GM12878 (cell line): ENCODE results near the gene KRTAP10-7.

Source experiments
- DPF2 ChIP-seq: fragments of 450-650 bp; IDR thresholded peaks from 2 replicates; pipeline ENCODE4 v1.6.1; 2017; ENCODE audit warnings: mild to moderate bottlenecking
- EED ChIP-seq: sonication (generic); IDR thresholded peaks from 2 replicates; pipeline ENCODE4 v1.6.1; 2016; ENCODE audit warnings: antibody characterized with exemption, low read depth
- GABPA ChIP-seq: IDR thresholded peaks from 2 replicates; pipeline ENCODE4 v1.6.1; 2014; ENCODE audit warnings: antibody characterized with exemption, low read depth, mild to moderate bottlenecking, inconsistent platforms
- JUNB ChIP-seq: IDR thresholded peaks from 2 replicates; pipeline ENCODE4 v1.6.1; 2016; ENCODE audit warnings: antibody characterized with exemption, mild to moderate bottlenecking
- POU2F2 ChIP-seq: IDR thresholded peaks from 3 replicates; pipeline ENCODE4 v1.6.1; 2011; ENCODE audit warnings: low read depth, mild to moderate bottlenecking, low read length, borderline replicate concordance
- TAF1 ChIP-seq: IDR thresholded peaks from 2 replicates; pipeline ENCODE4 v1.6.1; 2011; ENCODE audit warnings: mild to moderate bottlenecking, low read depth, low read length, borderline replicate concordance
- YY1 ChIP-seq: IDR thresholded peaks from 2 replicates; pipeline ENCODE4 v1.6.1; 2011; ENCODE audit warnings: low read depth, mild to moderate bottlenecking, low read length
- TF ChIP-seq, protein P1 (sequence below), 3 experiments: IDR thresholded peaks in 2 of 3; conservative IDR thresholded peaks in 1 of 3; 2 replicates each; pipeline ENCODE4 v1.5.1; 2011; ENCODE audit warnings: low read depth in 3 of 3, low read length in 3 of 3, mild to moderate bottlenecking in 3 of 3, control low read depth in 2 of 3, moderate library complexity in 2 of 3, inconsistent platforms in 1 of 3, mixed read lengths in 1 of 3; ENCODE audit not compliant: control insufficient read depth in 2 of 3, insufficient read depth in 1 of 3; ENCODE audit errors: extremely low read depth in 1 of 3

DNA sequence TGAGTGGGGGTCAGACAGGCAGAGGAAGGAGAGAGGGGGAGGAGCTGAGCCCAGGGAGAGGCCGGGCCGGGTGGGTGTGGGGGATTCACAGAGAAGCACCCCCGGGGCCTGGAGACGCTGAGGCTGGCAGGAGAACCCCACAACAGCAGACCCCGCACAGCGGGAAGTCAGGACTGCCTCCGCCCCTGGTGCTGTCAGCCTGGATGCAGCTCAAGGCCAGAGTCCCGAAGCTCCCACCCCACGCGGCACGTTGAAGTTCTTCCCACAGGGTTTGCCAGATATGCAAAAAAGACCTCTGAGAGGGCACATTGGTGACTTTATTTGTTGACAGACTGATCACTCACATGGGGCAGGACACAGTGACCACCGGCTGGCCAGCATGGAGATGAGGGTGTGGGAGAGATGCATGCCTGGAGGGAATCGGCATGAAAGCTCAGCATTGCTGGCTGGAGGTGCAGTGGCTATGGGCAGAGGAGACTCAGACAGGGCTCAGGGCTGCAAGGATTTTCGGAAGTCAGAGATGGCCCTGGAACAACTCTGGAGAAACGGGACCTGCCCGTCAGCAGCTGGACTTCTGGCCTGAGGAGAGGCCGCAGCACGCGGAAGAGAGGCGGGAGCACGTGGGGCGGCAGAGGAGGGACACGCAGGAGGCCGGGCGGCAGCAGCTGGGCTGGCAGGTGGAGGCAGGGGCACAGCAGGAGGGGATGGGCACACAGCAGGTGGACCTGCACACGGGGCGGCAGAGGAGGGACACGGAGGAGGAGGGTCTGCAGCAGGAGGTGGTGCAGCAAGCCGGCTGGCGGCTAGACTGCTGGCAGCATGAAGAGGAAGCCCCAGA is 42.7 kb upstream of the KRTAP10-7 start:
- TF ChIP-seq POU2F2, result no peak
- TF ChIP-seq GABPA, result no peak
- TF ChIP-seq TAF1, result no peak
- TF ChIP-seq JUNB, result no peak
- no peak for TF ChIP-seq DPF2
- TF ChIP-seq YY1, result no peak
- TF ChIP-seq, protein P1, sequence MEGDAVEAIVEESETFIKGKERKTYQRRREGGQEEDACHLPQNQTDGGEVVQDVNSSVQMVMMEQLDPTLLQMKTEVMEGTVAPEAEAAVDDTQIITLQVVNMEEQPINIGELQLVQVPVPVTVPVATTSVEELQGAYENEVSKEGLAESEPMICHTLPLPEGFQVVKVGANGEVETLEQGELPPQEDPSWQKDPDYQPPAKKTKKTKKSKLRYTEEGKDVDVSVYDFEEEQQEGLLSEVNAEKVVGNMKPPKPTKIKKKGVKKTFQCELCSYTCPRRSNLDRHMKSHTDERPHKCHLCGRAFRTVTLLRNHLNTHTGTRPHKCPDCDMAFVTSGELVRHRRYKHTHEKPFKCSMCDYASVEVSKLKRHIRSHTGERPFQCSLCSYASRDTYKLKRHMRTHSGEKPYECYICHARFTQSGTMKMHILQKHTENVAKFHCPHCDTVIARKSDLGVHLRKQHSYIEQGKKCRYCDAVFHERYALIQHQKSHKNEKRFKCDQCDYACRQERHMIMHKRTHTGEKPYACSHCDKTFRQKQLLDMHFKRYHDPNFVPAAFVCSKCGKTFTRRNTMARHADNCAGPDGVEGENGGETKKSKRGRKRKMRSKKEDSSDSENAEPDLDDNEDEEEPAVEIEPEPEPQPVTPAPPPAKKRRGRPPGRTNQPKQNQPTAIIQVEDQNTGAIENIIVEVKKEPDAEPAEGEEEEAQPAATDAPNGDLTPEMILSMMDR (IDR thresholded peaks at IDR 0.05 in 2 of 3, conservative IDR thresholded peaks at IDR 0.05 in 1 of 3; ENCODE audit: control insufficient read depth in 2 of 3, extremely low read depth in 1 of 3, insufficient read depth in 1 of 3, low read depth in 3 of 3, low read length in 3 of 3), result no peak
- TF ChIP-seq EED, result no peak
